A549 (cell line): ENCODE data around the gene MDM1.

ENCODE experiments used
- CBX8 ChIP-seq: fragments of 200-600 bp; sonication (generic); IDR thresholded peaks from 2 replicates; pipeline ENCODE4 v1.6.1; 2016
- CTCF ChIP-seq: fragments of >200 bp; sonication (Bioruptor Twin); formaldehyde crosslinking; IDR thresholded peaks from 3 replicates; pipeline ENCODE4 v1.5.1; 2016
- EP300 ChIP-seq, 2 experiments: fragments of >200 bp; sonication (Bioruptor Twin); formaldehyde crosslinking; IDR thresholded peaks; 2 replicates in 1 of 2; 3 replicates in 1 of 2; pipeline ENCODE4 v1.6.1; 2016 to 2017
- NR3C1 ChIP-seq: fragments of >200 bp; sonication (Bioruptor Twin); formaldehyde crosslinking; IDR thresholded peaks from 3 replicates; pipeline ENCODE4 v1.6.1; 2017
- PHF8 ChIP-seq: fragments of 200-600 bp; sonication (generic); IDR thresholded peaks from 2 replicates; pipeline ENCODE4 v1.6.1; 2016; ENCODE audit warnings: low read depth, mild to moderate bottlenecking, antibody characterized with exemption, moderate library complexity, borderline replicate concordance
- POLR2A ChIP-seq: IDR thresholded peaks from 2 replicates; pipeline ENCODE4 v1.6.1; 2012; ENCODE audit warnings: mild to moderate bottlenecking, low read length
- RAD21 ChIP-seq, 2 experiments: fragments of >200 bp in 1 of 2; sonication (Bioruptor Twin) in 1 of 2; formaldehyde crosslinking in 1 of 2; IDR thresholded peaks in 1 of 2; conservative IDR thresholded peaks in 1 of 2; 2 replicates in 1 of 2; 3 replicates in 1 of 2; pipeline ENCODE4 v1.6.1; 2012 to 2018; ENCODE audit warnings: inconsistent platforms in 1 of 2
- RFX5 ChIP-seq: fragments of 450-650 bp; IDR thresholded peaks from 2 replicates; pipeline ENCODE4 v1.7.1; 2014; ENCODE audit warnings: antibody characterized with exemption, mild to moderate bottlenecking, moderate library complexity
- SMC3 ChIP-seq: fragments of >200 bp; sonication (Bioruptor Twin); formaldehyde crosslinking; IDR thresholded peaks from 3 replicates; pipeline ENCODE4 v1.6.1; 2018; ENCODE audit warnings: inconsistent platforms
- SREBF2 ChIP-seq: fragments of 450-650 bp; IDR thresholded peaks from 2 replicates; pipeline ENCODE4 v1.6.1; 2014; ENCODE audit warnings: mild to moderate bottlenecking, moderate library complexity
- TP53 ChIP-seq: fragments of 250-450 bp; sonication (Bioruptor Pico); IDR thresholded peaks from 2 replicates; pipeline ENCODE4 v1.5.0; 2021; ENCODE audit warnings: mild to moderate bottlenecking, moderate library complexity
- USF2 ChIP-seq: fragments of 450-650 bp; IDR thresholded peaks from 2 replicates; pipeline ENCODE4 v1.6.1; 2014; ENCODE audit warnings: antibody characterized with exemption

- TF ChIP-seq PHF8 (no peak), SREBF2 (no peak), RAD21 (conservative IDR thresholded peaks at IDR 0.05 in 1 of 2, IDR thresholded peaks at IDR 0.05 in 1 of 2) (no peak), CTCF (no peak), SMC3 (no peak), POLR2A (no peak), CBX8 (no peak), TP53 (no peak), USF2 (no peak), NR3C1 (no peak), EP300 (IDR thresholded peaks at IDR 0.05) (no peak), RFX5 (no peak)
Measured at GRCh38 chr12:68268967-68269366, 63.2 kb downstream of the MDM1 start.
